ENCODE data around the gene CNTN1. TPM values are rescaled to one million over a fixed set of nuclear protein-coding genes. Genes with fewer than 3 reads are reported as not detected.

CNTN1 gene
- total RNA-seq, 2 donors from 2014 or later = 1.3 to 3.1 TPM

DNA sequence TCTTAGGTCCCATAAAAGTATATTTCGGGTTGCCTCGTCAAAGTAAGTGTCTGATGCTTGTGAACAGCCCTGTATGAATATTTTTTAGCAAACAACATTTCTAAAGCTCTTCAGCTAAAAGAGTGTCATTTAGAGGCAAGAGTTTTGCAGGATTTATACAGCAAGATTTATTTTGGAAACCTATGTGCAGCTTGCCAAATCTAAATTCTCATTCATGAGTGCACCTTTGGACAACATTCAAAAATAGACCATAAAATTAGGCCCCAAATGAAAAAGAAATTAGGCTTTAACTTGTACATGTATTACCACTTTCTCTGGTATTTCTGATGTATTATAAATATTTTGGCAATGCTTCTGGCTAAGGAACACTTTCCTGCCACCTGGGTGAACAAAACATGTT, 271.5 kb downstream of the CNTN1 start:
- H3K9me3 ChIP-seq = no peaks in the 10 kb centered on the region
- no peak overlapping the region for H3K27ac ChIP-seq
- H3K36me3 ChIP-seq (replicated peaks in 1 of 2; ENCODE audit: insufficient read depth in 1 of 2, low read depth in 2 of 2) = no peaks in the 10 kb centered on the region
- DNase-seq = no peak
- 90 to 91% methylated on average over 2 of the region's 2 CpGs for WGBS, 2 donors
- ATAC-seq = no peak
- H3K27me3 ChIP-seq = no peaks in the 10 kb centered on the region
- no peak overlapping the region for H3K4me3 ChIP-seq
- intact Hi-C loops (cut with DNase I) = no loop called here
- H3K4me1 ChIP-seq = no peaks in the 10 kb centered on the region
- TF ChIP-seq CTCF (IDR thresholded peaks at IDR 0.05) = no peak
- no peak for TF ChIP-seq POLR2A (IDR thresholded peaks at IDR 0.05)

DNA sequence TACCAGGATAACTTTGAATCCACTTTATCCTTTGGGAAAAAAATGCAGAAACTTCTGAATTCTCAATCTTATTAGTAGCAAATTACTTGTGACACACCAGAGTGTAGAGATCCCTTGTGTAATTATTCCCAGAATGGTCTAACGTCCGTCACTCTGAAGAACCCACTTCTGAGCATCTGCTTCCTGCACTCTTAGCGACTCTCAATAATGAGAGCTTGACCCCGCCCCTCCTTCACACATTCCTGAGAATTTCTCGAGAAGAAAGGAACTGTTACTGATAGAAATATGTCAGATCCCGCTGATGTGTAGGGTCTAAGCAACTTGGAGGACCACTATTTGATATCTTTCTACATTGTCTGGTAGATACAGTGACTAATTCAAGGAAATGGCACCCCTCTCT, 277.6 kb downstream of the CNTN1 start:
- peaks cover 0 to 2% of the 10 kb centered on the region in 2 donors for H3K27me3 ChIP-seq
- ATAC-seq (no peak), DNase-seq (no peak)
- H3K4me1 ChIP-seq = no peaks in the 10 kb centered on the region
- intact Hi-C loops (cut with DNase I) = no loop called here
- no peaks in the 10 kb centered on the region for H3K36me3 ChIP-seq (replicated peaks in 1 of 2; ENCODE audit: insufficient read depth in 1 of 2, low read depth in 2 of 2)
- whole genome bisulfite sequencing, 2 donors = 56 to 62% methylated on average over 6 of the region's 6 CpGs
- no peak overlapping the region for H3K27ac ChIP-seq
- TF ChIP-seq CTCF (IDR thresholded peaks at IDR 0.05) = no peak
- no peaks in the 10 kb centered on the region for H3K9me3 ChIP-seq
- no peak overlapping the region for H3K4me3 ChIP-seq

GRCh38 chr12:40970320-40970907, 278.2 kb downstream of the CNTN1 start:
- H3K9me3 ChIP-seq = no peaks in the 10 kb centered on the region
- WGBS, 2 donors = 61 to 69% methylated on average over 5 of the region's 5 CpGs
- H3K4me3 ChIP-seq = no peak overlapping the region
- ATAC-seq (no peak), DNase-seq (no peak)
- TF ChIP-seq CTCF (IDR thresholded peaks at IDR 0.05) (no peak), POLR2A (IDR thresholded peaks at IDR 0.05) (no peak)
- no peaks in the 10 kb centered on the region for H3K4me1 ChIP-seq
- H3K27ac ChIP-seq = no peak overlapping the region
- peaks cover 0 to 2% of the 10 kb centered on the region in 2 donors for H3K27me3 ChIP-seq
- H3K36me3 ChIP-seq (replicated peaks in 1 of 2; ENCODE audit: insufficient read depth in 1 of 2, low read depth in 2 of 2) = no peaks in the 10 kb centered on the region
- intact Hi-C loops (cut with DNase I) = no loop called here

DNA sequence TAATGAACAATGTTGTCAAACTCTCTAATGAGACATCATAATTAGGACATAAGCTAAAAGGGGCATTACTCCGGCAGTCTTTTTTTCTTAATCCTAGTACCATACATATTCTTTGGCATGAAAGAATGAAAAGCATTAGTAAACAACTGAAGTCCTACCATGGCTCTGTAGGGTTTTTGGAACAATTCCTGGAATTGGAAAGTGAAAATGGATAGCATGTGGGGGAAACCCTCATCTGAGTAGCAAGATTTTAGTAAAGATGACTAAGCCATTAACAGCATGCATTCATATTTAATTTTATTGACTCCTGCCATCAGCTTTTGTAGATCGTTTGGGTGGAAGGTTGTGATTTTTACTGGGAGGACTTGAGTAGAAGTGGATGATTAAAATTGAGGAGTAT, 279.7 kb downstream of the CNTN1 start:
- Histone ChIP-seq H3K4me1 (no peaks in the 10 kb centered on the region), H3K36me3 (replicated peaks in 1 of 2; ENCODE audit: insufficient read depth in 1 of 2, low read depth in 2 of 2) (no peaks in the 10 kb centered on the region), H3K27ac (no peak overlapping the region), H3K4me3 (no peak overlapping the region), H3K9me3 (no peaks in the 10 kb centered on the region), H3K27me3 (peaks cover 0 to 2% of the 10 kb centered on the region in 2 donors)
- TF ChIP-seq CTCF (IDR thresholded peaks at IDR 0.05) (no peak), POLR2A (IDR thresholded peaks at IDR 0.05) (no peak)
- 37 to 47% methylated on average over 2 of the region's 2 CpGs for WGBS, 2 donors
- ATAC-seq (no peak), DNase-seq (no peak)
- intact Hi-C loops (cut with DNase I) = no loop called here

- H3K4me3 ChIP-seq = no peak overlapping the region
- TF ChIP-seq POLR2A (IDR thresholded peaks at IDR 0.05) (no peak), CTCF (IDR thresholded peaks at IDR 0.05) (no peak)
- H3K27ac ChIP-seq = no peak overlapping the region
- H3K4me1 ChIP-seq = no peaks in the 10 kb centered on the region
- ATAC-seq = no peak
- H3K27me3 ChIP-seq = peaks cover 0 to 2% of the 10 kb centered on the region in 2 donors
- no peaks in the 10 kb centered on the region for H3K36me3 ChIP-seq (replicated peaks in 1 of 2; ENCODE audit: insufficient read depth in 1 of 2, low read depth in 2 of 2)
- intact Hi-C loops (cut with DNase I) = no loop called here
- H3K9me3 ChIP-seq = no peaks in the 10 kb centered on the region
- 71 to 85% methylated on average over 4 of the region's 4 CpGs for WGBS, 2 donors
- no peak for DNase-seq
Measured at GRCh38 chr12:40976546-40976945, 284.3 kb downstream of the CNTN1 start.
